GM23248 (cell line): ENCODE data around the gene REM2. TPM values are rescaled to one million over a fixed set of nuclear protein-coding genes. Genes with fewer than 3 reads are reported as not detected.
A peak's percentile ranks its signal among the peaks of the same experiment; 100 is the strongest.

Source experiments
- DNase-seq: peaks from one replicate; pipeline ENCODE4 v3.0.0-alpha.2; 2015
- H2AFZ ChIP-seq: fragments of 200-600 bp; sonication (generic); 2 replicates; pipeline ENCODE4 v1.6.1; 2016; ENCODE audit warnings: antibody characterized with exemption
- H3F3A ChIP-seq: fragments of 200-600 bp; sonication (generic); 2 replicates; pipeline ENCODE4 v1.6.1; 2016; ENCODE audit warnings: mild to moderate bottlenecking, antibody characterized with exemption, mixed run types; ENCODE audit not compliant: insufficient read depth
- H3K27ac ChIP-seq: fragments of 200-600 bp; sonication (generic); 2 replicates; pipeline ENCODE4 v1.5.1; 2016; ENCODE audit warnings: mild to moderate bottlenecking
- H3K27me3 ChIP-seq: fragments of 200-600 bp; sonication (generic); replicated peaks from 2 replicates; pipeline ENCODE4 v1.6.1; 2016; ENCODE audit warnings: mild to moderate bottlenecking; ENCODE audit not compliant: insufficient read depth
- H3K36me3 ChIP-seq: fragments of 200-600 bp; sonication (generic); 2 replicates; pipeline ENCODE4 v1.6.1; 2016; ENCODE audit warnings: low read depth, mild to moderate bottlenecking
- H3K4me1 ChIP-seq: fragments of 200-600 bp; sonication (generic); 2 replicates; pipeline ENCODE4 v1.6.1; 2016; ENCODE audit warnings: mild to moderate bottlenecking; ENCODE audit not compliant: insufficient read depth
- H3K4me2 ChIP-seq: fragments of 200-600 bp; sonication (generic); one replicate; pipeline ENCODE4 v1.6.1; 2016; ENCODE audit warnings: mild to moderate bottlenecking; ENCODE audit not compliant: unreplicated experiment
- H3K4me3 ChIP-seq: fragments of 200-600 bp; sonication (generic); 2 replicates; pipeline ENCODE4 v1.5.1; 2016; ENCODE audit warnings: mild to moderate bottlenecking
- H3K79me2 ChIP-seq: fragments of 200-600 bp; sonication (generic); 2 replicates; pipeline ENCODE4 v1.6.1; 2016; ENCODE audit warnings: mild to moderate bottlenecking; ENCODE audit not compliant: insufficient read depth
- H3K9ac ChIP-seq: fragments of 200-600 bp; sonication (generic); 2 replicates; pipeline ENCODE4 v1.6.1; 2016; ENCODE audit warnings: mild to moderate bottlenecking
- H3K9me2 ChIP-seq: fragments of 200-600 bp; sonication (generic); 2 replicates; pipeline ENCODE4 v1.6.1; 2016; ENCODE audit warnings: mixed run types, mild to moderate bottlenecking, moderate library complexity; ENCODE audit not compliant: insufficient read depth
- H3K9me3 ChIP-seq: fragments of 200-600 bp; sonication (generic); one replicate; pipeline ENCODE4 v1.6.1; 2017; ENCODE audit warnings: low read depth
- H4K20me1 ChIP-seq: fragments of 200-600 bp; sonication (generic); 2 replicates; pipeline ENCODE4 v1.6.0; 2016; ENCODE audit not compliant: insufficient read depth
- EZH2 ChIP-seq: fragments of 200-600 bp; sonication (generic); IDR thresholded peaks from 2 replicates; pipeline ENCODE4 v1.6.1; 2018; ENCODE audit warnings: antibody characterized with exemption, mild to moderate bottlenecking; ENCODE audit not compliant: insufficient read depth, poor library complexity, severe bottlenecking
- EZH2phosphoT487 ChIP-seq: fragments of 200-600 bp; sonication (generic); IDR thresholded peaks from 2 replicates; pipeline ENCODE4 v1.6.1; 2018; ENCODE audit warnings: antibody characterized with exemption, moderate library complexity, mild to moderate bottlenecking, low read depth; ENCODE audit not compliant: insufficient read depth
- WGBS, 2 experiments: methylation state at CpG; one replicate each; pipeline ENCODE4 v1.1.6; 2015 to 2017; ENCODE audit warnings: low lambda C conversion rate in 2 of 2, low coverage in 1 of 2; ENCODE audit errors: missing lambda C conversion rate in 2 of 2; 5-methylcytosine and 5-hydroxymethylcytosine counted together
- in situ Hi-C: fragments of 300-500 bp; cut with MboI; formaldehyde crosslinking; loops from 2 replicates; pipeline ENCODE4 v1.15.0; 2020
- polyA plus RNA-seq: library from polyadenylated mRNA; unstranded; fragments of >200 nt; fragmentation: Nextera tagmentation; extraction: Ambion mirVana; gene quantifications from 2 replicates; pipeline ENCODE4 v1.2.1, GENCODE V29; 2016
- total RNA-seq: library from RNA; depleted of rRNA; stranded (reverse); fragments of >200 nt; shearing (Covaris generic); gene quantifications from 2 replicates; pipeline ENCODE4 v1.2.3, GENCODE V29; 2014

REM2 gene
- total and polyA plus RNA-seq, 2 experiments from 2014 or later, result 0.22 TPM; not detected in 1

DNA sequence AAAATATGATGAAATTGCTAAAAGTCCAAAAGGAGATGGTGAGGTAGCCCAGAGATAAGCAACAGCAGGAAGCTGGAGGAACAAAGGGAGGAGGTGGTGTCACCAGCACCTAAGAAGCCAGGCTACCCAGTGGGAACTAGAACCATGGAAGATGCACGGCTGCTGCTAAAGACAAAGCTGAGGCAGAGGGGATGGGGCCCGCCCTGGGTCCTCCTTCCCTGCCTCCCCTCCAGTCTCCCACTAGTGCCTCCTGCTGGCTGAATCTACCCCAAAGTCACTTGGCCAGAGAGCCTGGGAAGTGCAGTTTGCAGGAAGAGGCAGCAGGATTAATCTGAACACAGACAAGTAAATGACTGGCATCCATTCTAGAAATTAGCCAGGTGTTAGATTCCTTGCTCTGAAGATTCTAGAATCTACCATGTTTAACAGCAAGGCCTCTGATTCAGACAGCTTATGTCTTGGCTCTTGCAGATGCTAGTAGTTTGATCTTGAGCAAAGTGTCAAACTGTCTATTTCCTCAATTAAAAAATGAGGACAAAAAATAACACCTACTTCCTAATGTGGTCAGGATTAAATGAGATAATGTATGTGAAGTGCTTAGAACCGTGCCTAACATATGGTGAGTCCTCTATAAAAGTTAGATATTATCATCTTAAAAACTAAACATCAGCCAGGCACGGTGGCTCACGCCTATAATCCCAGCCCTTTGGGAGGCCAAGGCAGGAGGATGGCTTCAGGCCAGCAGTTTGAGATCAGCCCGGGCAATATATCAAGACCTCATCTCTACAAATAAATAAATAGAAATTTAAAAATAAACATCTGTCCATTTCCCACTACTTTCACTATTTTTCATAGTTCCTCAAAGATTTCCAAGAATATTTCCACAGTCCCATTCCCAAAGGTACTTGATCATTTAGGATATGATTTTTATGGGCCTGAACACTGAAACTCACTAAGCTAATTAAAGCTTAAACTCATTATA lies 17.3 kb upstream of the REM2 start:
- no peak overlapping the region for H3K4me3 ChIP-seq
- DNase-seq, result no peak
- H4K20me1 ChIP-seq, result no peaks in the 10 kb centered on the region
- H3K9ac ChIP-seq, result no peak overlapping the region
- in situ Hi-C loops, result no loop called here
- H3K9me2 ChIP-seq, result no peaks in the 10 kb centered on the region
- peaks cover 7% of the 10 kb centered on the region for H3K4me1 ChIP-seq
- 32 to 36% methylated on average over 6 of the region's 6 CpGs for WGBS, 2 experiments
- no peaks in the 10 kb centered on the region for H3K36me3 ChIP-seq
- TF ChIP-seq EZH2, result no peak
- no peak for TF ChIP-seq EZH2phosphoT487
- no peaks in the 10 kb centered on the region for H3K79me2 ChIP-seq
- no peaks in the 10 kb centered on the region for H3K27me3 ChIP-seq
- no peak overlapping the region for H2AFZ ChIP-seq
- no peak overlapping the region for H3K27ac ChIP-seq
- peaks cover 4% of the 10 kb centered on the region for H3F3A ChIP-seq
- no peaks in the 10 kb centered on the region for H3K9me3 ChIP-seq
- H3K4me2 ChIP-seq, result no peak overlapping the region

- in situ Hi-C loops, result no loop called here
- peaks cover 9% of the 10 kb centered on the region for H3K4me1 ChIP-seq
Measured at GRCh38 chr14:22866874-22867273, 16.1 kb upstream of the REM2 start.

DNA sequence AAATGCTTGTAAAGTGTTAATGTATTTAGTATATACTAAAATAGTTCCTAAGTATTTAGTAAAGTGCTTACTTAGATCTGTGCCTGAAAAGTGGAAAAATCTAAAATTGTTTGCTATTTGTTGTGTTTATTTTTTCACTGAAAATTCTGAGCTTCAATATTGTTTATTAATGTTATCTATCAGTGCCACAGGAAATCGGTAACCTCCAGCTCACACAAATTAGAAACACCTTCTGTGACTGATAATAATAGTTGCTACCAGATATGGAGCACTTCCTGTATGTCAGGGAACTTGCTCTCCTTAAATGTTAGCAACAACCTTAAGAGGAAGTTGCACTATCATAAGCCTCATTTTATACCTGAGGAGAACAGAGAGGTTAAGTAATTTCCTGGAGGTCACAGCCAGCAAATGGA lies 12.2 kb upstream of the REM2 start:
- Histone ChIP-seq H2AFZ (peak overlapping the region; percentile 87), H3K9me3 (no peaks in the 10 kb centered on the region), H3F3A (peaks cover 15% of the 10 kb centered on the region), H3K79me2 (peaks cover 37% of the 10 kb centered on the region), H3K27ac (peak overlapping the region; percentile 93), H3K36me3 (peaks cover 13% of the 10 kb centered on the region; the same call in 1 of the 2 replicates), H3K27me3 (no peaks in the 10 kb centered on the region), H3K9ac (peak overlapping the region; percentile 85), H4K20me1 (no peaks in the 10 kb centered on the region), H3K4me1 (peaks cover 21% of the 10 kb centered on the region), H3K4me2 (peak overlapping the region; percentile 88), H3K9me2 (no peaks in the 10 kb centered on the region), H3K4me3 (peak overlapping the region; percentile 96)
- in situ Hi-C loops, result no loop called here
- TF ChIP-seq EZH2phosphoT487 (no peak), EZH2 (no peak)
- DNase-seq, result no peak
- 0 to 4% methylated on average over 1 of the region's 1 CpG for WGBS, 2 experiments

More at GRCh38 chr14:22866874-22867273, 16.1 kb upstream of the REM2 start:
- Histone ChIP-seq H3K9me2 (no peaks in the 10 kb centered on the region), H3F3A (peaks cover 12% of the 10 kb centered on the region), H3K4me2 (no peak overlapping the region), H2AFZ (no peak overlapping the region), H3K4me3 (no peak overlapping the region), H3K9ac (no peak overlapping the region), H3K27ac (no peak overlapping the region), H3K27me3 (no peaks in the 10 kb centered on the region), H3K36me3 (no peaks in the 10 kb centered on the region), H3K79me2 (no peaks in the 10 kb centered on the region), H3K9me3 (no peaks in the 10 kb centered on the region), H4K20me1 (no peaks in the 10 kb centered on the region)
- DNase-seq, result no peak
- no peak for TF ChIP-seq EZH2phosphoT487
- TF ChIP-seq EZH2, result no peak
- 96 to 98% methylated on average over 5 of the region's 5 CpGs for WGBS, 2 experiments

DNA sequence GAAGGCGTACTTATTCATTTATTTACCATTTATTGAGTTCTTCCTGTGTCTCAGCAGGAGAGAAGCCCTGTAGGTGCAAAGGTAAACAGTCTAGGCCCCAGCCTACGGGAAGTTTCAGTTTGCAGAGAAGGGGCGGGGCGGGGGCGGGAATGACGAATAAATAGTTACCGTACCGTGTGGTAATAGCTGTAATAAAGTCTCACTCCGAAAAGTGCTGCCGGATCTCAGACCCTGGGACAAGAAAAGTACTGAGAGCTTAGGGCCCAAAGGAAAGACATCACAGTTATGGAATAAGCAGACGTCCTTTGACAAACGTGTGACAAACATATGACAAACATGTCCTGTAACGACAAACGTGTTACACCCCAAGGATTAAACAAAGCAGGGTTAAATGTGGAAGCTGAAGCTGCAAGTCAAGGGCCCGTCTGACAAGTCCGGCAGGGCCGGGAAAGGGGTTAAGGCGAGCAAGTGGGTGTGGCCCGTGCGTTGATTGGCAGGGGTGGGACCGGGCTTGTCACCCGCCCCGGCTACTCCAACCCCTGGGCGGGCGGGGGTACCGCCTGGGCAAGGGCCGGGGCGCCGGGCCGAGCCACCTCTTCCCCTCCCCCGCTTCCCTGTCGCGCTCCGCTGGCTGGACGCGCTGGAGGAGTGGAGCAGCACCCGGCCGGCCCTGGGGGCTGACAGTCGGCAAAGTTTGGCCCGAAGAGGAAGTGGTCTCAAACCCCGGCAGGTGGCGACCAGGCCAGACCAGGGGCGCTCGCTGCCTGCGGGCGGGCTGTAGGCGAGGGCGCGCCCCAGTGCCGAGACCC lies 11.6 kb upstream of the REM2 start, which contains the start of gene LRP10:
Gene LRP10, plus strand, starts transcription at position 517 of the 809 bp plus-strand sequence. CDS start 564 bp downstream, outside the sequence.
- Histone ChIP-seq H3K4me3 (peak within 1 kb of the TSS; percentile 96), H2AFZ (peak within 1 kb of the TSS; percentile 87), H4K20me1 (no peaks in the 10 kb centered on the region), H3K79me2 (peaks cover 42% of the 10 kb centered on the region), H3K4me1 (peaks cover 21% of the 10 kb centered on the region), H3F3A (peaks cover 15% of the 10 kb centered on the region), H3K27me3 (no peaks in the 10 kb centered on the region), H3K9me2 (no peaks in the 10 kb centered on the region), H3K27ac (peak within 1 kb of the TSS; percentile 93), H3K36me3 (peaks cover 13% of the 10 kb centered on the region; the same call in 1 of the 2 replicates), H3K9ac (peak within 1 kb of the TSS; percentile 85), H3K9me3 (no peaks in the 10 kb centered on the region), H3K4me2 (peak within 1 kb of the TSS; percentile 88)
- TF ChIP-seq EZH2phosphoT487 (no peak), EZH2 (no peak)
- peak; percentile 89 for DNase-seq
- 1% methylated on average over 31 to 32 of the region's 50 CpGs for WGBS, 2 experiments
- in situ Hi-C loops, result no loop called here
